PC-9 (cell line): ENCODE data around the gene SFI1.

Source experiments
- CTCF ChIP-seq: fragments of 200-600 bp; sonication (generic); conservative IDR thresholded peaks from 2 replicates; pipeline ENCODE4 v1.6.1; 2017; ENCODE audit warnings: mixed run types, antibody characterized with exemption, mild to moderate bottlenecking, moderate library complexity
- EZH2 ChIP-seq: fragments of 200-600 bp; sonication (generic); IDR thresholded peaks from 2 replicates; pipeline ENCODE4 v1.8.0; 2017; ENCODE audit warnings: antibody characterized with exemption, low read depth

GRCh38 chr22:31637891-31638618 is 141.7 kb downstream of the SFI1 start:
- no peak for TF ChIP-seq EZH2
- TF ChIP-seq CTCF, result no peak
